Nucleus accumbens (tissue), 56 donors: Measurements from ENCODE around the gene TEX55.
"Not testable (repeated sequence)": the region's sequence is repeated elsewhere in the genome, so short reads cannot be mapped to it uniquely, and the experiment has no call there.

ENCODE experiments used
- DNase-seq, 56 donors: peaks; one replicate each; lab custom pipeline; 2025; lab: John Stamatoyannopoulos, UW

The TEX55 gene

GRCh38 chr3:119157971-119158370, 12.0 kb downstream of the TEX55 start:
- DNase-seq: no peak

GRCh38 chr3:119160361-119160760, 14.4 kb downstream of the TEX55 start:
- no peak for DNase-seq

GRCh38 chr3:119160815-119161214, 14.8 kb downstream of the TEX55 start:
- DNase-seq: no peak

- no peak for DNase-seq
Measured at GRCh38 chr3:119161240-119161639, 15.3 kb downstream of the TEX55 start.

GRCh38 chr3:119164745-119165144, 18.8 kb downstream of the TEX55 start:
- DNase-seq: not testable (repeated sequence)

GRCh38 chr3:119170821-119171220, 24.9 kb downstream of the TEX55 start:
- no peak for DNase-seq

DNA sequence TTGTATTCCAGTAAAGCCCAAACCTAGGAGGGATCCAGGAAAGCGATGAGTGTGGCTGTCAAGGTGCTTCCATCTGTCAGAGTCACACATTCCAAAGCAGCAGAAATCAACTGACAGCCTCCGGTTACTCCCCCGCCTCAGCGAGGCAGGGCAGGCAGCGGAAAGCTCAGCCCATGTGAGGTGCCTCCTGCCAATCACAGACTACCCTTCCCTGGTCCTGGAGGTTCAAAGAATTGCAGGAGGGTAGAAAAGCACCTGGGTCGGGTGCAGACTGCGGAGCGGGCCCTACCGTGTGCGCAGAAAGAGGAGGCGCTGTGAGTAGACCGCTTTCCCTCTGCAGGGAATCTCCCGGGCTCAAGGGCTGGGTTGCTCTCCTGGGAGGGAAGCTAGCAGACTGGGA, 27.4 kb downstream of the TEX55 start, which contains the start of gene UPK1B:
TSS of gene UPK1B (plus strand) at position 274 of the 400 bp plus-strand sequence. CDS start 13,144 bp downstream, outside the sequence.
- DNase-seq: peak in 16 of 56 donors; percentile 2 to 46 (median 20)

- DNase-seq: no peak
Measured at GRCh38 chr3:119175872-119176756, 30.1 kb downstream of the TEX55 start.

GRCh38 chr3:119176778-119177177, 30.8 kb downstream of the TEX55 start:
- DNase-seq: no peak

DNA sequence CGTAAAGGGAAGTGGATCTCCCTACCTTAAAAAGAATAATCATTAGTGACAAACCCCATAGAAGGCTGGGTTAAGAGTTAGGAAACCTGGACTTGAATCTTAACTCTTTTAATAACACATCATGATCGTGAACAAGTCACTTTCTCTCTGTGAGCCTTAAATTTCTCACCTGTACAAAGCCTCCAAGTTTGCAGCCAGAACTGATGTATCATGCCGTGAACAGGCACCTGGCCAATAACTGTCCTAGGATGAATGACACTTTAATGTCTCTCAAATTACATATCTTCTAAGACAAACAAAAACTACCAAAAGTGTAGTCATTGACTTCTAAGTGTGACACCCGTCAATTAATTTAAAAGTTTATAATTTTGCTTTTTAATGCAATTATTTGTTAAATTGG, 31.4 kb downstream of the TEX55 start:
- no peak for DNase-seq

- no peak for DNase-seq
Measured at GRCh38 chr3:119181765-119182164, 35.8 kb downstream of the TEX55 start.

GRCh38 chr3:119184111-119184510, 38.1 kb downstream of the TEX55 start:
- DNase-seq: no peak

GRCh38 chr3:119184796-119185570, 39.0 kb downstream of the TEX55 start:
- DNase-seq: no peak

GRCh38 chr3:119187266-119187665, 41.3 kb downstream of the TEX55 start:
- DNase-seq: no peak

DNA sequence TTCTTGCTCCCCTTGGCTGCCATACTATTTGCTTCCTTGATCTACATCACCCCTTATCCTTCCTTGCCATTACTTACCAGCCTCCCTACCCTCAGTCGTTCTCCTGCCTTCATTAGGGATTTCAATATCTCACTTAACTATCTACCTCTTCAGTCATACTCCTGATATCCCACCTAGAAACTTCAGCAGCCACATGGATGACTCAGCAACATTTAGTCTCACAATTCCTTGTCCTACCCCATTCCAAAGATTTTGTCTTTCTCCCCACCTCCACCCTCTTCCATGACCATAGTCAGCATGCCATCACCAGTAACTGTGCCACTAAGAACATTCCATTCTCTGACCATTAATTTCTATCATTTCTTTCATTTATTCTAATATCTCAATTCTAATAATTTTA, 45.8 kb downstream of the TEX55 start:
- DNase-seq: no peak

- DNase-seq: no peak
Measured at GRCh38 chr3:119194237-119195150, 48.5 kb downstream of the TEX55 start.

DNA sequence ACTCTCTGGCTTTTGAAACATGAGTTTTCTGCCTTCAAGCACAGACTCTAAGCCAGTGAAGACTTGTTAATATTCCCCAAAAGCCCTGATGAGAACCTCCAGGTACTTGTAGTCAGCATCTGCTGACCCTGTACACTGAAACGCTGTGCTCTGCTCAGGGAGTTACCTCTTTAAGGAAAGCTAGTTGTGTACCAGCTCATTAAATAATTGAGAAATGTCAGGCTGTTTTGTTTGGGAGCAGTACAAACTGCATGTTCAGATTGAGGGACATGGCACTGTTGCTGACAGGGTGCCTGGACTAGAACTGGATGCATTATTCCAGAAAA, 49.1 kb downstream of the TEX55 start:
- DNase-seq: no peak

- peak in 1 of 56 donors; percentile 20 for DNase-seq
Measured at GRCh38 chr3:119195911-119196310, 49.9 kb downstream of the TEX55 start.
